Chondrocyte (in vitro differentiated cells): ENCODE results near the gene HIPK4. TPM values are rescaled to one million over a fixed set of nuclear protein-coding genes. Genes with fewer than 3 reads are reported as not detected.
A peak's percentile ranks its signal among the peaks of the same experiment; 100 is the strongest.

Source experiments
- DNase-seq: peaks from one replicate; pipeline ENCODE4 v3.0.0; 2021; ENCODE audit warnings: mixed read lengths, low spot score
- H3K27ac Mint-ChIP-seq: one replicate; pipeline ENCODE4 v1.8.0; 2021; ENCODE audit warnings: mild to moderate bottlenecking, moderate library complexity, mixed read lengths; ENCODE audit not compliant: unreplicated experiment
- H3K27me3 Mint-ChIP-seq: 2 replicates; pipeline ENCODE4 v1.8.0; 2021; ENCODE audit warnings: low read depth, mixed read lengths
- H3K36me3 Mint-ChIP-seq: 2 replicates; pipeline ENCODE4 v1.8.0; 2021; ENCODE audit warnings: low read depth, mixed read lengths
- H3K4me1 Mint-ChIP-seq: 2 replicates; pipeline ENCODE4 v1.8.0; 2021; ENCODE audit warnings: low read depth, mild to moderate bottlenecking, mixed read lengths
- H3K4me3 Mint-ChIP-seq: one replicate; pipeline ENCODE4 v1.8.0; 2021; ENCODE audit warnings: mild to moderate bottlenecking, moderate library complexity, mixed read lengths; ENCODE audit not compliant: unreplicated experiment
- H3K9me3 Mint-ChIP-seq: 2 replicates; pipeline ENCODE4 v1.8.0; 2021; ENCODE audit warnings: low read depth, mixed read lengths
- total RNA-seq: library from RNA; stranded (reverse); gene quantifications from 3 replicates; pipeline ENCODE4 v1.2.1, GENCODE V29; 2021
- TF ChIP-seq, protein P1 (sequence below): fragments of 200-600 bp; sonication (generic); IDR thresholded peaks from 2 replicates; pipeline ENCODE4 v1.5.0; 2021; ENCODE audit warnings: antibody characterized with exemption, mild to moderate bottlenecking, moderate library complexity

HIPK4 gene
- total RNA-seq, 1 donor from 2014 or later = 0.20 TPM

DNA sequence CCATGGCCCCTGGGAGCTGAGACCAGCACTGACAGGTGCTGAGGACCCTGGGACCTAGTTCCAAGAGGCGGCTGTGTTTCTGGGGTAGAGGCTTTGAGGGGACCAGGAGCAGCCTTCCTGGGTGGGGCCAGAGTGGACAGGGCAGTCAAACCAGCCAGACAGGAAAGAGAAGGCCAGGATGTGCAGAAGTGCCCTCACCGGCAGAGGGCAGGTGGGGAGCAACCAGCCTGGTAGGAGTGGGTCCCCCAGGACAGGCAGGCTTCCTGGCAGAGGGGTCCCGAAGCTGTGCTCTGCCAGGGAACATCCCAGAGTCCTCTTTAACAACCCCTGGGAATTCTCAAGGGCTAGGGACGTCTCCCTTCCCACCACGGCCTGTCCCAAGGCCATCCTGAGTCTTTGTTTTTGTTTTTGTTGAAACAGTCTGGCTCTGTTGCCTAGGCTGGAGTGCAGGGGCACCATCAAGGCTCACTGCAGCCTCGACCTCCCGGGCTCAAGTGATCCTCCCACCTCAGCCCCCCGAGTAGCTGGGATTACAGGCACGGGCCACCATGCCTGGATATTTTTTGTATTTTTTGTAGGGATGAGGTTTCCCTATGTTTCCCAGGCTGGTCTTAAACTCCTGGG, 3.0 kb upstream of the HIPK4 start:
- Mint-ChIP-seq H3K4me1 (no peaks in the 10 kb centered on the region), H3K27ac (no peak overlapping the region), H3K36me3 (peaks cover 3% of the 10 kb centered on the region), H3K27me3 (no peaks in the 10 kb centered on the region), H3K4me3 (no peak overlapping the region), H3K9me3 (no peaks in the 10 kb centered on the region)
- no peak for DNase-seq
- TF ChIP-seq, protein P1, sequence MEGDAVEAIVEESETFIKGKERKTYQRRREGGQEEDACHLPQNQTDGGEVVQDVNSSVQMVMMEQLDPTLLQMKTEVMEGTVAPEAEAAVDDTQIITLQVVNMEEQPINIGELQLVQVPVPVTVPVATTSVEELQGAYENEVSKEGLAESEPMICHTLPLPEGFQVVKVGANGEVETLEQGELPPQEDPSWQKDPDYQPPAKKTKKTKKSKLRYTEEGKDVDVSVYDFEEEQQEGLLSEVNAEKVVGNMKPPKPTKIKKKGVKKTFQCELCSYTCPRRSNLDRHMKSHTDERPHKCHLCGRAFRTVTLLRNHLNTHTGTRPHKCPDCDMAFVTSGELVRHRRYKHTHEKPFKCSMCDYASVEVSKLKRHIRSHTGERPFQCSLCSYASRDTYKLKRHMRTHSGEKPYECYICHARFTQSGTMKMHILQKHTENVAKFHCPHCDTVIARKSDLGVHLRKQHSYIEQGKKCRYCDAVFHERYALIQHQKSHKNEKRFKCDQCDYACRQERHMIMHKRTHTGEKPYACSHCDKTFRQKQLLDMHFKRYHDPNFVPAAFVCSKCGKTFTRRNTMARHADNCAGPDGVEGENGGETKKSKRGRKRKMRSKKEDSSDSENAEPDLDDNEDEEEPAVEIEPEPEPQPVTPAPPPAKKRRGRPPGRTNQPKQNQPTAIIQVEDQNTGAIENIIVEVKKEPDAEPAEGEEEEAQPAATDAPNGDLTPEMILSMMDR = peak; percentile 29

DNA sequence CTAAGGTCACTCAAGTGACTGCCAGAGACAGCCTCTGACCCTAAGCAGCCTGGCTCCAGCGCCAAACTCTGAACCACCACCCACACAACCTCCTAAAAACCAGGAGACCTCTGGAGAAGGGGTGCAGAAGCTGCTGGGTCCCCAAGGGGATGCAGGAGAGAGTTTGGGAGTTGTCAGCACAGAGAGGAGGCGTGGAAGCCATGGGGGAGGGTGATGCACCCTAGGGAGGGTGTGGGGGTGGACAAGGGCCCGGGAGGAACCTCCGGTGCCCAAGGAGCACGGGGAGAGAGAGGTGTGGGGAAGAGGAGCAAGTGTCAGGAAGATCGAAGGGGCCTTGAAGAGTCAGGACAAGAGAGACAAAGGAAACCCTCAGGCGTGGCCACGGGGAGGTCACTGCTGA, 2.1 kb upstream of the HIPK4 start:
- TF ChIP-seq, protein P1 = no peak
- H3K27me3 Mint-ChIP-seq = no peaks in the 10 kb centered on the region
- no peak for DNase-seq
- H3K4me3 Mint-ChIP-seq = no peak overlapping the region
- H3K27ac Mint-ChIP-seq = no peak overlapping the region
- H3K4me1 Mint-ChIP-seq = no peaks in the 10 kb centered on the region
- no peaks in the 10 kb centered on the region for H3K9me3 Mint-ChIP-seq
- H3K36me3 Mint-ChIP-seq = no peaks in the 10 kb centered on the region

DNA sequence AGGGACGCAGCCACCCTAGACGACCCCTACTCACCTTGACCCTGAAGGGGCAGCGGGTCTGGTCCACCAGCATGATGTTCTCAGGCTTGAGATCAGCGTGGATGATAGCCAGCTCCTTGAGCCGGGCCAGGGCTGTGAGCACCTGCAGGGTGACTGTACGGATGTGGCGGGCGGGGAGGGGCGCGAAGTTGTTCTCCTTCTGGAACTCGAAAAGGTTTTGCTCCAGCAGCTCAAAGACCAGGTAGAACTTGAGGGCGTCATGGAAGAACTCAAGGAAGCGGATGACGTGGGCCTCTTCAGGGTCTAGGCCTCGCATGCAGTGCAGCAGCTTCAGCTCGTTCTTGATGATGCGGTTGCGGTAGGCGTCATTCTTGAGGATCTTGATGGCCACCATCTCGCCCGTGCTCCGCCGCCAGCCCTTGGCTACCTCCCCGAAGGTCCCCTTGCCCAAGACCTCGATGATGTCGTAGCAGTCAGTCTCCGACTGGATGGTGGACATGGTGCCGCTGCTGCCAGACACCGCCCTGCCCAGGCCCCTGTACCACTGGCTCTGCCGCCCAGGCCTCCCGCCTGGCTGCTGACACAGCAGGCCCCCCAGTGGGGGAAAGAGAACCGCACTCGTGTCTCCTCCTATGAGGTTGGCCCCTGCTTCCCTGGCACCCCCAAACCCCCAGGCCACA, 437 bp downstream of the HIPK4 start:
- Mint-ChIP-seq H3K27me3 (no peaks in the 10 kb centered on the region), H3K27ac (no peak overlapping the region), H3K4me1 (no peaks in the 10 kb centered on the region), H3K4me3 (no peak overlapping the region), H3K9me3 (no peaks in the 10 kb centered on the region), H3K36me3 (no peaks in the 10 kb centered on the region)
- TF ChIP-seq, protein P1 = no peak
- no peak for DNase-seq

DNA sequence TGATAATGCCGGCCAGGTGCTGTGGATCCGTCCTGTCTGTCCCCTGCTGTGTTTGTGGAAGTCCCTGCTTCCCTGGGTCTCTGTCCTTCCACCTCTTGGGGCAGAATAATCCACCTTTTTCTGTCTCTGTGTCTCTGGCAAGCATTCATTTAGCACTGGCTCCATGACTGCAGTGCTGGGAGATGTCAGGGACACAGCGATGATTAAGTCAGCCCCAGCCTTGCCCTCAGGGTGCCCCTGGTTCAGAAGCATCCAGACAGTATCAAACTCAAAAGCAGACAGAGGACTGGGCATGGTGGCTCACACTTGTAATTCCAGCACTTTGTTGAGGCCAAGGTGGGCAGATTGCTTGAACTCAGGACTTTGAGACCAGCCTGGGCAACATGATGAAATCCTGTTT, 1.5 kb downstream of the HIPK4 start:
- Mint-ChIP-seq H3K27ac (no peak overlapping the region), H3K36me3 (no peaks in the 10 kb centered on the region), H3K4me1 (no peaks in the 10 kb centered on the region), H3K9me3 (no peaks in the 10 kb centered on the region), H3K27me3 (no peaks in the 10 kb centered on the region), H3K4me3 (no peak overlapping the region)
- TF ChIP-seq, protein P1 = no peak
- no peak for DNase-seq

DNA sequence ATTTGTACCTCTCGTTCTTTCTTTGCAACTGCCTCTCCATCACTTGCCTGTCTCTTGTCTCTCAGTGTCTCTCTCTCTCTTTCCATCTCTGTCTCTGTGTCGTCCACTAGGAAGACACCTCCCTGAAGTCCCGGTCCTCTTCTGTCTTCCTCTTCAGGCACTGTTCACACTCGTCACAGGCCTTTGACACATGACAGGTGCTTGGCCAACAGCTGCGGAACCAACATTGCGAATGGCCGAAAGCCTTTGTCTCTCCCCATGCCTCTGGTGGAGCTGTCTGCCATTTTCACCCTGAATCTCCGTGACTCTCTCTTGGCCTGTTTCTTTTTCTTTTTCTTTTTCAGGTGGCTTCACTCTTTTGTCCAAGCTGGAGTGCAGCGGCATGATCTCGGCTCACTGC, 2.8 kb downstream of the HIPK4 start:
- no peaks in the 10 kb centered on the region for H3K27me3 Mint-ChIP-seq
- H3K4me3 Mint-ChIP-seq = no peak overlapping the region
- no peak for DNase-seq
- TF ChIP-seq, protein P1 = no peak
- H3K9me3 Mint-ChIP-seq = no peaks in the 10 kb centered on the region
- no peak overlapping the region for H3K27ac Mint-ChIP-seq
- no peaks in the 10 kb centered on the region for H3K4me1 Mint-ChIP-seq
- no peaks in the 10 kb centered on the region for H3K36me3 Mint-ChIP-seq
